GM18519 (cell line): ENCODE measurements around the gene LPIN2.
"Not testable (repeated sequence)": the region's sequence is repeated elsewhere in the genome, so short reads cannot be mapped to it uniquely, and the experiment has no call there.

Experiments
- ATAC-seq: cut with Tn5 transposase; IDR thresholded peaks from one replicate; pipeline ENCODE4 v1.9.1; 2021; ENCODE audit warnings: mild to moderate bottlenecking, moderate library complexity; ENCODE audit not compliant: unreplicated experiment, low FRiP score

Gene LPIN2

GRCh38 chr18:3013024-3013804, at the start of gene LPIN2:
Gene LPIN2, minus strand, starts transcription at chr18:3013144. Its CDS starts 52,304 bp downstream, at chr18:2960840.
- peak; percentile 87 for ATAC-seq

GRCh38 chr18:3061581-3062312, 48.8 kb upstream of the LPIN2 start:
- ATAC-seq, result no peak

- no peak for ATAC-seq
Observed at GRCh38 chr18:3060667-3061580, 48.0 kb upstream of the LPIN2 start.

GRCh38 chr18:3059272-3059671, 46.3 kb upstream of the LPIN2 start:
- ATAC-seq, result no peak

GRCh38 chr18:3058328-3059191, 45.6 kb upstream of the LPIN2 start:
- ATAC-seq, result no peak

GRCh38 chr18:3057526-3057925, 44.6 kb upstream of the LPIN2 start:
- no peak for ATAC-seq

- no peak for ATAC-seq
Observed at GRCh38 chr18:3056311-3056710, 43.4 kb upstream of the LPIN2 start.

GRCh38 chr18:3055816-3056215, 42.9 kb upstream of the LPIN2 start:
- no peak for ATAC-seq

- ATAC-seq, result no peak
Observed at GRCh38 chr18:3055186-3055728, 42.3 kb upstream of the LPIN2 start.

GRCh38 chr18:3054780-3055179, 41.8 kb upstream of the LPIN2 start:
- no peak for ATAC-seq

GRCh38 chr18:3054214-3054613, 41.3 kb upstream of the LPIN2 start:
- ATAC-seq, result no peak

GRCh38 chr18:3053081-3053480, 40.1 kb upstream of the LPIN2 start:
- ATAC-seq, result no peak

- ATAC-seq, result no peak
Observed at GRCh38 chr18:3052411-3052758, 39.4 kb upstream of the LPIN2 start.

- no peak for ATAC-seq
Observed at GRCh38 chr18:3051718-3052410, 38.9 kb upstream of the LPIN2 start.

- ATAC-seq, result not testable (repeated sequence)
Observed at GRCh38 chr18:3049897-3050454, 37.0 kb upstream of the LPIN2 start.

- ATAC-seq, result no peak
Observed at GRCh38 chr18:3048820-3049349, 35.9 kb upstream of the LPIN2 start.

GRCh38 chr18:3048121-3048520, 35.2 kb upstream of the LPIN2 start:
- ATAC-seq, result no peak

GRCh38 chr18:3046216-3046808, 33.4 kb upstream of the LPIN2 start:
- no peak for ATAC-seq
